DMS53 treated with DMSO at 0.1 percent for 48 hours (cell line): ENCODE measurements around the gene ATP9B.
"Not testable (repeated sequence)": the region's sequence is repeated elsewhere in the genome, so short reads cannot be mapped to it uniquely, and the experiment has no call there.

Source experiments
- DNase-seq: peaks from one replicate; lab custom pipeline; 2025; ENCODE audit not compliant: unreplicated experiment; lab: John Stamatoyannopoulos, UW

The ATP9B gene

GRCh38 chr18:79326413-79327198 lies 257.4 kb downstream of the ATP9B start:
- DNase-seq: no peak

GRCh38 chr18:79327199-79327721 lies 258.1 kb downstream of the ATP9B start:
- DNase-seq: no peak

GRCh38 chr18:79327915-79328314 lies 258.7 kb downstream of the ATP9B start:
- DNase-seq: not testable (repeated sequence)

GRCh38 chr18:79328887-79329286 lies 259.7 kb downstream of the ATP9B start:
- DNase-seq: no peak

- DNase-seq: no peak
These were observed 260.6 kb downstream of the ATP9B start for GRCh38 chr18:79329786-79330185.

GRCh38 chr18:79332646-79333045 lies 263.5 kb downstream of the ATP9B start:
- DNase-seq: no peak

- DNase-seq: no peak
These were observed 263.9 kb downstream of the ATP9B start for GRCh38 chr18:79333046-79333445.

- DNase-seq: no peak
These were observed 265.5 kb downstream of the ATP9B start for GRCh38 chr18:79334496-79335233.

- no peak for DNase-seq
These were observed 266.7 kb downstream of the ATP9B start for GRCh38 chr18:79335833-79336360.

- no peak for DNase-seq
These were observed 267.5 kb downstream of the ATP9B start for GRCh38 chr18:79336556-79337142.

- DNase-seq: no peak
These were observed 268.0 kb downstream of the ATP9B start for GRCh38 chr18:79337184-79337583.

- no peak for DNase-seq
These were observed 268.4 kb downstream of the ATP9B start for GRCh38 chr18:79337620-79338019.

- DNase-seq: no peak
These were observed 270.1 kb downstream of the ATP9B start for GRCh38 chr18:79339094-79339908.

- no peak for DNase-seq
These were observed 274.5 kb downstream of the ATP9B start for GRCh38 chr18:79343567-79344207.

- no peak for DNase-seq
These were observed 275.0 kb downstream of the ATP9B start for GRCh38 chr18:79344208-79344581.

- DNase-seq: no peak
These were observed 276.2 kb downstream of the ATP9B start for GRCh38 chr18:79345366-79345765.

- no peak for DNase-seq
These were observed 276.8 kb downstream of the ATP9B start for GRCh38 chr18:79345981-79346380.

- DNase-seq: no peak
These were observed 278.9 kb downstream of the ATP9B start for GRCh38 chr18:79348066-79348465.

GRCh38 chr18:79352432-79352831 lies 283.2 kb downstream of the ATP9B start:
- DNase-seq: no peak

- DNase-seq: no peak
These were observed 284.1 kb downstream of the ATP9B start for GRCh38 chr18:79353267-79353666.
